Astrocyte of the spinal cord (primary cell): Measurements from ENCODE around the gene TM9SF1.

Experiments
- DNase-seq: peaks from one replicate; pipeline ENCODE4 v3.0.0; 2011; ENCODE audit warnings: low read depth, low spot score
- H3K4me3 ChIP-seq: 2 replicates; pipeline ENCODE4 v1.5.1; 2011; ENCODE audit warnings: low read depth, mild to moderate bottlenecking, low read length, moderate library complexity
- in situ Hi-C: cut with HindIII; loops from 2 replicates; pipeline ENCODE4 v1.10.0; 2017; ENCODE audit warnings: low sequenced_read_pairs
- TF ChIP-seq, protein P1 (sequence below): IDR thresholded peaks from 2 replicates; pipeline ENCODE4 v1.5.1; 2012; ENCODE audit warnings: low read depth, mild to moderate bottlenecking, low read length, inconsistent platforms

Gene TM9SF1

GRCh38 chr14:24145690-24146452, 49.4 kb downstream of the TM9SF1 start:
- peak overlapping the region; percentile 89 for H3K4me3 ChIP-seq
- TF ChIP-seq, protein P1, sequence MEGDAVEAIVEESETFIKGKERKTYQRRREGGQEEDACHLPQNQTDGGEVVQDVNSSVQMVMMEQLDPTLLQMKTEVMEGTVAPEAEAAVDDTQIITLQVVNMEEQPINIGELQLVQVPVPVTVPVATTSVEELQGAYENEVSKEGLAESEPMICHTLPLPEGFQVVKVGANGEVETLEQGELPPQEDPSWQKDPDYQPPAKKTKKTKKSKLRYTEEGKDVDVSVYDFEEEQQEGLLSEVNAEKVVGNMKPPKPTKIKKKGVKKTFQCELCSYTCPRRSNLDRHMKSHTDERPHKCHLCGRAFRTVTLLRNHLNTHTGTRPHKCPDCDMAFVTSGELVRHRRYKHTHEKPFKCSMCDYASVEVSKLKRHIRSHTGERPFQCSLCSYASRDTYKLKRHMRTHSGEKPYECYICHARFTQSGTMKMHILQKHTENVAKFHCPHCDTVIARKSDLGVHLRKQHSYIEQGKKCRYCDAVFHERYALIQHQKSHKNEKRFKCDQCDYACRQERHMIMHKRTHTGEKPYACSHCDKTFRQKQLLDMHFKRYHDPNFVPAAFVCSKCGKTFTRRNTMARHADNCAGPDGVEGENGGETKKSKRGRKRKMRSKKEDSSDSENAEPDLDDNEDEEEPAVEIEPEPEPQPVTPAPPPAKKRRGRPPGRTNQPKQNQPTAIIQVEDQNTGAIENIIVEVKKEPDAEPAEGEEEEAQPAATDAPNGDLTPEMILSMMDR = no peak
- DNase-seq = no peak
- in situ Hi-C loops = no loop called here

- peak overlapping the region; percentile 89 for H3K4me3 ChIP-seq
- TF ChIP-seq, protein P1 = no peak
- in situ Hi-C loops = no loop called here
- DNase-seq = no peak
Observed at GRCh38 chr14:24145219-24145618, 50.0 kb downstream of the TM9SF1 start.

GRCh38 chr14:24144451-24144850, 50.8 kb downstream of the TM9SF1 start:
- DNase-seq = no peak
- in situ Hi-C loops = no loop called here
- TF ChIP-seq, protein P1 = no peak
- H3K4me3 ChIP-seq = no peak overlapping the region

GRCh38 chr14:24143511-24143910, 51.7 kb downstream of the TM9SF1 start:
- in situ Hi-C loops = no loop called here
- peak; percentile 19 for DNase-seq
- TF ChIP-seq, protein P1 = no peak
- no peak overlapping the region for H3K4me3 ChIP-seq

- peak; percentile 100 for DNase-seq
- TF ChIP-seq, protein P1 = peak; percentile 23
- in situ Hi-C loops = no loop called here
- peak within 1 kb of the TSS; percentile 84 for H3K4me3 ChIP-seq
Observed at GRCh38 chr14:24141097-24141880, 54.0 kb downstream of the TM9SF1 start, which contains the start of gene EMC9. TSS of gene EMC9 (minus strand) at chr14:24141591. CDS start at chr14:24141304, 287 bp downstream.

DNA sequence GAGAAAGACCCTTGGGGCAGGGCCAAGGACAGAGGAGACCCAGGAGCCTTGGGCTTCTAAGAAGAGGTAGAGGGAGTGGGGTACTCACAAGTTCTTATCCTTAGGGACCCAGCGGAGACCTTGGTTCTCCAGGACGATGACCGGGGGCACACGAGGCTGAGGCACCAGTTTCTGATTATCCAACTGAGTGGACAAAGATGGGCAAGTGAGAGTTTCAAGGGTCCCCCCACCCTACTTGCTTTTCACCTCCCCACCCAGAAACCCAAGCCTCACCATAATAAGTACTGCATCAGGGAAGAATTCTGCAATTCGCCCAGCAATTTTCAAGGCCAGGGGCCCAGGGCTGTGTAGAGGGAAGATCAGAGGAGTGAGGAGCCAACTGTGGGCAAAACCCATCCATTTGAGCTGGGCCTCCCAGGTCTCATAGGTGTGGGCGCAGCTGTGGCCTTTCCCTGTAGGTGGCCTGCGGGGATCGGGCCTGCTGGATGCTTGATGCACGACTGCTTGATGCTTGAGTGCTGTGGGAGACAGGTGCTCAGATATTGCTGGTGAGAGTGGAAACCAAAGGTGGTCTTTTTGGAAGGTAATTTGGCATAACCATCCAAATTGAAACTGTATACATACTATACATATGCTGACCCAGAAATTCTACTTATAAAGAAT, 55.8 kb downstream of the TM9SF1 start:
- DNase-seq = no peak
- in situ Hi-C loops = no loop called here
- TF ChIP-seq, protein P1 = no peak
- H3K4me3 ChIP-seq = peak overlapping the region; percentile 7
